IPS-15b (cell line): Measurements from ENCODE around the gene TUBB2B.
"Not testable (repeated sequence)": the region's sequence is repeated elsewhere in the genome, so short reads cannot be mapped to it uniquely, and the experiment has no call there.

ENCODE experiments used
- H3K27me3 ChIP-seq: one replicate; pipeline ENCODE4 v1.6.1; 2013; ENCODE audit warnings: low read length; ENCODE audit not compliant: control insufficient read depth, insufficient read depth
- H3K36me3 ChIP-seq: one replicate; pipeline ENCODE4 v1.6.1; 2013; ENCODE audit warnings: low read length; ENCODE audit not compliant: control insufficient read depth, insufficient read depth
- H3K4me1 ChIP-seq: one replicate; pipeline ENCODE4 v1.6.1; 2013; ENCODE audit warnings: mild to moderate bottlenecking, low read length; ENCODE audit not compliant: control insufficient read depth, insufficient read depth
- H3K4me3 ChIP-seq: one replicate; pipeline ENCODE4 v1.5.1; 2013; ENCODE audit warnings: low read depth, low read length
- H3K9ac ChIP-seq: one replicate; pipeline ENCODE4 v1.6.1; 2013; ENCODE audit warnings: low read depth, mild to moderate bottlenecking, low read length
- H3K9me3 ChIP-seq: one replicate; pipeline ENCODE4 v1.6.1; 2013; ENCODE audit warnings: mild to moderate bottlenecking, low read length; ENCODE audit not compliant: control insufficient read depth, insufficient read depth

Gene TUBB2B

GRCh38 chr6:3252861-3253596 is 25.6 kb upstream of the TUBB2B start:
- H3K9me3 ChIP-seq: no peaks in the 10 kb centered on the region
- peaks cover 3% of the 10 kb centered on the region for H3K4me1 ChIP-seq
- H3K9ac ChIP-seq: no peak overlapping the region
- H3K27me3 ChIP-seq: peaks cover 15% of the 10 kb centered on the region
- H3K36me3 ChIP-seq: no peaks in the 10 kb centered on the region
- H3K4me3 ChIP-seq: no peak overlapping the region

- Histone ChIP-seq H3K27me3 (peaks cover 13% of the 10 kb centered on the region), H3K4me3 (no peak overlapping the region), H3K4me1 (peaks cover 5% of the 10 kb centered on the region), H3K9me3 (no peaks in the 10 kb centered on the region), H3K36me3 (no peaks in the 10 kb centered on the region), H3K9ac (no peak overlapping the region)
Observed at GRCh38 chr6:3252369-3252768, 24.9 kb upstream of the TUBB2B start.

GRCh38 chr6:3251462-3252314 is 24.2 kb upstream of the TUBB2B start:
- Histone ChIP-seq H3K9ac (no peak overlapping the region), H3K4me1 (peaks cover 5% of the 10 kb centered on the region), H3K9me3 (no peaks in the 10 kb centered on the region), H3K4me3 (no peak overlapping the region), H3K27me3 (peaks cover 10% of the 10 kb centered on the region), H3K36me3 (no peaks in the 10 kb centered on the region)

GRCh38 chr6:3250231-3250675 is 22.8 kb upstream of the TUBB2B start:
- Histone ChIP-seq H3K4me1 (peaks cover 5% of the 10 kb centered on the region), H3K4me3 (no peak overlapping the region), H3K9ac (no peak overlapping the region), H3K36me3 (no peaks in the 10 kb centered on the region), H3K27me3 (peaks cover 10% of the 10 kb centered on the region), H3K9me3 (no peaks in the 10 kb centered on the region)

- no peak overlapping the region for H3K9ac ChIP-seq
- H3K4me3 ChIP-seq: no peak overlapping the region
- H3K9me3 ChIP-seq: no peaks in the 10 kb centered on the region
- H3K27me3 ChIP-seq: peaks cover 10% of the 10 kb centered on the region
- H3K36me3 ChIP-seq: no peaks in the 10 kb centered on the region
- H3K4me1 ChIP-seq: peaks cover 5% of the 10 kb centered on the region
Observed at GRCh38 chr6:3249821-3250220, 22.4 kb upstream of the TUBB2B start.

GRCh38 chr6:3247255-3248146 is 20.0 kb upstream of the TUBB2B start:
- H3K4me1 ChIP-seq: peaks cover 5% of the 10 kb centered on the region
- no peak overlapping the region for H3K4me3 ChIP-seq
- peak overlapping the region; percentile 39 for H3K9ac ChIP-seq
- H3K9me3 ChIP-seq: no peaks in the 10 kb centered on the region
- peaks cover 9% of the 10 kb centered on the region for H3K27me3 ChIP-seq
- H3K36me3 ChIP-seq: no peaks in the 10 kb centered on the region

GRCh38 chr6:3245216-3245615 is 17.8 kb upstream of the TUBB2B start:
- H3K4me1 ChIP-seq: peaks cover 5% of the 10 kb centered on the region
- no peak overlapping the region for H3K9ac ChIP-seq
- H3K4me3 ChIP-seq: no peak overlapping the region
- no peaks in the 10 kb centered on the region for H3K27me3 ChIP-seq
- no peaks in the 10 kb centered on the region for H3K36me3 ChIP-seq
- no peaks in the 10 kb centered on the region for H3K9me3 ChIP-seq

GRCh38 chr6:3244832-3245161 is 17.3 kb upstream of the TUBB2B start:
- not testable (repeated sequence) for H3K27me3 ChIP-seq, H3K4me1 ChIP-seq, H3K4me3 ChIP-seq

GRCh38 chr6:3244003-3244831 is 16.8 kb upstream of the TUBB2B start:
- H3K4me1 ChIP-seq: peaks cover 5% of the 10 kb centered on the region
- no peak overlapping the region for H3K9ac ChIP-seq
- no peaks in the 10 kb centered on the region for H3K27me3 ChIP-seq
- H3K4me3 ChIP-seq: no peak overlapping the region
- no peaks in the 10 kb centered on the region for H3K9me3 ChIP-seq
- H3K36me3 ChIP-seq: no peaks in the 10 kb centered on the region

More at GRCh38 chr6:3244832-3245161, 17.3 kb upstream of the TUBB2B start:
- not testable (repeated sequence) for H3K9ac ChIP-seq, H3K9me3 ChIP-seq, H3K36me3 ChIP-seq

- no peaks in the 10 kb centered on the region for H3K9me3 ChIP-seq
Observed at GRCh38 chr6:3242768-3243167, 15.3 kb upstream of the TUBB2B start.

GRCh38 chr6:3241745-3242144 is 14.3 kb upstream of the TUBB2B start:
- H3K27me3 ChIP-seq, H3K4me1 ChIP-seq, H3K9ac ChIP-seq: not testable (repeated sequence)

More at GRCh38 chr6:3242768-3243167, 15.3 kb upstream of the TUBB2B start:
- H3K27me3 ChIP-seq: no peaks in the 10 kb centered on the region
- H3K9ac ChIP-seq: no peak overlapping the region
- no peak overlapping the region for H3K4me3 ChIP-seq
- peaks cover 3% of the 10 kb centered on the region for H3K4me1 ChIP-seq
- no peaks in the 10 kb centered on the region for H3K36me3 ChIP-seq

More at GRCh38 chr6:3241745-3242144, 14.3 kb upstream of the TUBB2B start:
- not testable (repeated sequence) for H3K9me3 ChIP-seq, H3K4me3 ChIP-seq, H3K36me3 ChIP-seq
